ENCODE results near the gene PHACTR1.
A peak's percentile ranks its signal among the peaks of the same experiment; 100 is the strongest.

DNA sequence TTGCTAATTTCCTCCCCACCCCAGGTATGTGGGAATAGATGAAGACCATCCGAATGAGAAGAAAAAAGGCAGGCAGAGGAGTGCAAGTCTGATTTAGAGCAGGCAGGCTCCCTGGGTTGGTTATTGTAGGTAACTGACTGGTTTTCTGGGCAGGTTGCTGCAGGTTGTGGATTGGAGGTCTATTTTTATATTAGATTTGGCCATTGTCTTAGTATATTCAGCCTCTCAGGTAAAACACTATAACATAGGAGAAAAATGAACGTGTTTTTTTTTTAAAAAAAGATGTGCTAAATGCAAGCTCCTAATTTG, 612.3 kb downstream of the PHACTR1 start:
- TF ChIP-seq FOXM1 (IDR thresholded peaks at IDR 0.05; ENCODE audit: low read depth) (no peak), POLR2AphosphoS5 (IDR thresholded peaks at IDR 0.05; ENCODE audit: low read depth, low read length) (no peak), CTCF (IDR thresholded peaks at IDR 0.05) (no peak), RXRA (IDR thresholded peaks at IDR 0.05; ENCODE audit: borderline replicate concordance, low read depth) (no peak), RFX5 (IDR thresholded peaks at IDR 0.05; ENCODE audit: low read length) (no peak), MXI1 (IDR thresholded peaks at IDR 0.05; ENCODE audit: low read depth, low read length) (no peak), NRF1 (IDR thresholded peaks at IDR 0.05; ENCODE audit: low read depth, low read length) (no peak), ELF1 (IDR thresholded peaks at IDR 0.05) (no peak), TEAD4 (IDR thresholded peaks at IDR 0.05; ENCODE audit: borderline replicate concordance, insufficient read depth) (no peak), RAD21 (IDR thresholded peaks at IDR 0.05; ENCODE audit: low read length) (no peak)
- TF ChIP-seq, protein P1, sequence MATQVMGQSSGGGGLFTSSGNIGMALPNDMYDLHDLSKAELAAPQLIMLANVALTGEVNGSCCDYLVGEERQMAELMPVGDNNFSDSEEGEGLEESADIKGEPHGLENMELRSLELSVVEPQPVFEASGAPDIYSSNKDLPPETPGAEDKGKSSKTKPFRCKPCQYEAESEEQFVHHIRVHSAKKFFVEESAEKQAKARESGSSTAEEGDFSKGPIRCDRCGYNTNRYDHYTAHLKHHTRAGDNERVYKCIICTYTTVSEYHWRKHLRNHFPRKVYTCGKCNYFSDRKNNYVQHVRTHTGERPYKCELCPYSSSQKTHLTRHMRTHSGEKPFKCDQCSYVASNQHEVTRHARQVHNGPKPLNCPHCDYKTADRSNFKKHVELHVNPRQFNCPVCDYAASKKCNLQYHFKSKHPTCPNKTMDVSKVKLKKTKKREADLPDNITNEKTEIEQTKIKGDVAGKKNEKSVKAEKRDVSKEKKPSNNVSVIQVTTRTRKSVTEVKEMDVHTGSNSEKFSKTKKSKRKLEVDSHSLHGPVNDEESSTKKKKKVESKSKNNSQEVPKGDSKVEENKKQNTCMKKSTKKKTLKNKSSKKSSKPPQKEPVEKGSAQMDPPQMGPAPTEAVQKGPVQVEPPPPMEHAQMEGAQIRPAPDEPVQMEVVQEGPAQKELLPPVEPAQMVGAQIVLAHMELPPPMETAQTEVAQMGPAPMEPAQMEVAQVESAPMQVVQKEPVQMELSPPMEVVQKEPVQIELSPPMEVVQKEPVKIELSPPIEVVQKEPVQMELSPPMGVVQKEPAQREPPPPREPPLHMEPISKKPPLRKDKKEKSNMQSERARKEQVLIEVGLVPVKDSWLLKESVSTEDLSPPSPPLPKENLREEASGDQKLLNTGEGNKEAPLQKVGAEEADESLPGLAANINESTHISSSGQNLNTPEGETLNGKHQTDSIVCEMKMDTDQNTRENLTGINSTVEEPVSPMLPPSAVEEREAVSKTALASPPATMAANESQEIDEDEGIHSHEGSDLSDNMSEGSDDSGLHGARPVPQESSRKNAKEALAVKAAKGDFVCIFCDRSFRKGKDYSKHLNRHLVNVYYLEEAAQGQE (IDR thresholded peaks at IDR 0.05; ENCODE audit: low read depth, low read length): no peak
- TF ChIP-seq, protein P2, sequence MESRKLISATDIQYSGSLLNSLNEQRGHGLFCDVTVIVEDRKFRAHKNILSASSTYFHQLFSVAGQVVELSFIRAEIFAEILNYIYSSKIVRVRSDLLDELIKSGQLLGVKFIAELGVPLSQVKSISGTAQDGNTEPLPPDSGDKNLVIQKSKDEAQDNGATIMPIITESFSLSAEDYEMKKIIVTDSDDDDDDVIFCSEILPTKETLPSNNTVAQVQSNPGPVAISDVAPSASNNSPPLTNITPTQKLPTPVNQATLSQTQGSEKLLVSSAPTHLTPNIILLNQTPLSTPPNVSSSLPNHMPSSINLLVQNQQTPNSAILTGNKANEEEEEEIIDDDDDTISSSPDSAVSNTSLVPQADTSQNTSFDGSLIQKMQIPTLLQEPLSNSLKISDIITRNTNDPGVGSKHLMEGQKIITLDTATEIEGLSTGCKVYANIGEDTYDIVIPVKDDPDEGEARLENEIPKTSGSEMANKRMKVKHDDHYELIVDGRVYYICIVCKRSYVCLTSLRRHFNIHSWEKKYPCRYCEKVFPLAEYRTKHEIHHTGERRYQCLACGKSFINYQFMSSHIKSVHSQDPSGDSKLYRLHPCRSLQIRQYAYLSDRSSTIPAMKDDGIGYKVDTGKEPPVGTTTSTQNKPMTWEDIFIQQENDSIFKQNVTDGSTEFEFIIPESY (IDR thresholded peaks at IDR 0.05; ENCODE audit: borderline replicate concordance, low read depth): 0 out of 2 replicates have a peak, but pooled peaks have one; percentile 5

All from SK-N-SH (cell line).